ENCODE data around the gene NT5M. TPM values are rescaled to one million over a fixed set of nuclear protein-coding genes. Genes with fewer than 3 reads are reported as not detected.

The NT5M gene
- total and polyA plus RNA-seq, 9 of the 15 experiments (the other 6 are each of a cell fraction or from before 2014, with no cell fraction given), result 0.24 to 10.1 (median 3.4) TPM

DNA sequence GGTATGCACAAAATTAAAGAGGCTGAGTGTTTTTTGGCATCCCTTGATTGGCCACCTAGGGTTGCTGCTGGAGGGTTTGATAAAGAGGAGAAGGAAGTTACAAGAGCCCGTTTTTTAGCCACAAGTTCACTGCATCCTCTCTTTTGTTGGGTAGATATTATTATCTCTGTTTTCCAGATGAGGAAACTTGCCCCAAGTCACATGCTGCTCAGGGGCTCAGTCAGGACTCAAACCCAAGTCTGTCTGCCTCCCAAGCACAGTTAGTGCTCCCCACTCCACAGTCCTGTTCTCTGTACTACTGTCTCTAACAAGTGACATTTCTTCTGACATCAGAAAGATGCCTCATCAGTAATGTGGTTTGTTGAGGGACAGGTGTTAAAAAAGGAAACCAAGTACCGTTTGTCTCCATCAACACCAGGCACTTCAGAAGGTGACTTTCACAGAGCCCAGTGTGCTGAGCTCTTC lies 1.4 kb downstream of the NT5M start (continued):
- TF ChIP-seq, protein P1, sequence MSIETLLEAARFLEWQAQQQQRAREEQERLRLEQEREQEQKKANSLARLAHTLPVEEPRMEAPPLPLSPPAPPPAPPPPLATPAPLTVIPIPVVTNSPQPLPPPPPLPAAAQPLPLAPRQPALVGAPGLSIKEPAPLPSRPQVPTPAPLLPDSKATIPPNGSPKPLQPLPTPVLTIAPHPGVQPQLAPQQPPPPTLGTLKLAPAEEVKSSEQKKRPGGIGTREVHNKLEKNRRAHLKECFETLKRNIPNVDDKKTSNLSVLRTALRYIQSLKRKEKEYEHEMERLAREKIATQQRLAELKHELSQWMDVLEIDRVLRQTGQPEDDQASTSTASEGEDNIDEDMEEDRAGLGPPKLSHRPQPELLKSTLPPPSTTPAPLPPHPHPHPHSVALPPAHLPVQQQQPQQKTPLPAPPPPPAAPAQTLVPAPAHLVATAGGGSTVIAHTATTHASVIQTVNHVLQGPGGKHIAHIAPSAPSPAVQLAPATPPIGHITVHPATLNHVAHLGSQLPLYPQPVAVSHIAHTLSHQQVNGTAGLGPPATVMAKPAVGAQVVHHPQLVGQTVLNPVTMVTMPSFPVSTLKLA (conservative IDR thresholded peaks at IDR 0.05), result peak; percentile 19 to 56; a peak in 3 of 4 replicates
- TF ChIP-seq STAT5A (IDR thresholded peaks at IDR 0.05; ENCODE audit: borderline replicate concordance, low read length) (peak; percentile 71), NR2C2 (CRISPR knock-in tag; IDR thresholded peaks at IDR 0.05) (no peak), NR2C2 (tag; IDR thresholded peaks at IDR 0.05) (no peak), LEF1 (IDR thresholded peaks at IDR 0.05) (peak; percentile 67), NCOR1 (IDR thresholded peaks at IDR 0.05) (peak; percentile 91), CREM (IDR thresholded peaks at IDR 0.05; ENCODE audit: low read depth) (peak; percentile 5; the same call in 1 of the 2 replicates), CREB1 (IDR thresholded peaks at IDR 0.05) (0 out of 2 replicates have a peak, but pooled peaks have one; percentile 21), CREB1 (CRISPR knock-in tag; IDR thresholded peaks at IDR 0.05) (no peak), RCOR1 (IDR thresholded peaks at IDR 0.05; ENCODE audit: borderline replicate concordance in 1 of 2, low read depth in 2 of 2, low read length in 2 of 2) (0 out of 4 replicates have a peak, but pooled peaks of 1 of the 2 experiments have one; percentile 43), EP400 (IDR thresholded peaks at IDR 0.05) (peak; percentile 12; the same call in 1 of the 2 replicates), CC2D1A (IDR thresholded peaks at IDR 0.05) (peak; percentile 64; the same call in 1 of the 2 replicates), HDAC2 (IDR thresholded peaks at IDR 0.05) (peak; percentile 15; the same call in 1 of the 2 replicates), TBP (optimal IDR thresholded peaks at IDR 0.05; ENCODE audit: low read depth, low read length) (peak; percentile 76), CCNT2 (IDR thresholded peaks at IDR 0.05; ENCODE audit: borderline replicate concordance, extremely low read depth, insufficient read length, low read depth, low read length) (peak; percentile 59), TAL1 (IDR thresholded peaks at IDR 0.05) (peak; percentile 92), TBL1XR1 (IDR thresholded peaks at IDR 0.05; ENCODE audit: low read length in 2 of 2) (peak; percentile 50 to 55; a peak in 3 of 4 replicates), JUN (IDR thresholded peaks at IDR 0.05; ENCODE audit: borderline replicate concordance, low read depth, low read length) (0 out of 2 replicates have a peak, but pooled peaks have one; percentile 8), JUN (CRISPR knock-in tag; IDR thresholded peaks at IDR 0.05; ENCODE audit: borderline replicate concordance) (no peak), JUND (IDR thresholded peaks at IDR 0.05; ENCODE audit: borderline replicate concordance, low read depth, low read length) (no peak; the same call in 1 of the 2 replicates), JUND (tag; IDR thresholded peaks at IDR 0.05; ENCODE audit: borderline replicate concordance, low read depth, low read length) (0 out of 3 replicates have a peak, but pooled peaks have one; percentile 24), SUPT5H (IDR thresholded peaks at IDR 0.05) (peak; percentile 48)
- TF ChIP-seq, protein P2, sequence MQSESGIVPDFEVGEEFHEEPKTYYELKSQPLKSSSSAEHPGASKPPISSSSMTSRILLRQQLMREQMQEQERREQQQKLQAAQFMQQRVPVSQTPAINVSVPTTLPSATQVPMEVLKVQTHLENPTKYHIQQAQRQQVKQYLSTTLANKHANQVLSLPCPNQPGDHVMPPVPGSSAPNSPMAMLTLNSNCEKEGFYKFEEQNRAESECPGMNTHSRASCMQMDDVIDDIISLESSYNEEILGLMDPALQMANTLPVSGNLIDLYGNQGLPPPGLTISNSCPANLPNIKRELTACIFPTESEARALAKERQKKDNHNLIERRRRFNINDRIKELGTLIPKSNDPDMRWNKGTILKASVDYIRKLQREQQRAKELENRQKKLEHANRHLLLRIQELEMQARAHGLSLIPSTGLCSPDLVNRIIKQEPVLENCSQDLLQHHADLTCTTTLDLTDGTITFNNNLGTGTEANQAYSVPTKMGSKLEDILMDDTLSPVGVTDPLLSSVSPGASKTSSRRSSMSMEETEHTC (IDR thresholded peaks at IDR 0.05), result peak; percentile 73
- TF ChIP-seq, protein P3, sequence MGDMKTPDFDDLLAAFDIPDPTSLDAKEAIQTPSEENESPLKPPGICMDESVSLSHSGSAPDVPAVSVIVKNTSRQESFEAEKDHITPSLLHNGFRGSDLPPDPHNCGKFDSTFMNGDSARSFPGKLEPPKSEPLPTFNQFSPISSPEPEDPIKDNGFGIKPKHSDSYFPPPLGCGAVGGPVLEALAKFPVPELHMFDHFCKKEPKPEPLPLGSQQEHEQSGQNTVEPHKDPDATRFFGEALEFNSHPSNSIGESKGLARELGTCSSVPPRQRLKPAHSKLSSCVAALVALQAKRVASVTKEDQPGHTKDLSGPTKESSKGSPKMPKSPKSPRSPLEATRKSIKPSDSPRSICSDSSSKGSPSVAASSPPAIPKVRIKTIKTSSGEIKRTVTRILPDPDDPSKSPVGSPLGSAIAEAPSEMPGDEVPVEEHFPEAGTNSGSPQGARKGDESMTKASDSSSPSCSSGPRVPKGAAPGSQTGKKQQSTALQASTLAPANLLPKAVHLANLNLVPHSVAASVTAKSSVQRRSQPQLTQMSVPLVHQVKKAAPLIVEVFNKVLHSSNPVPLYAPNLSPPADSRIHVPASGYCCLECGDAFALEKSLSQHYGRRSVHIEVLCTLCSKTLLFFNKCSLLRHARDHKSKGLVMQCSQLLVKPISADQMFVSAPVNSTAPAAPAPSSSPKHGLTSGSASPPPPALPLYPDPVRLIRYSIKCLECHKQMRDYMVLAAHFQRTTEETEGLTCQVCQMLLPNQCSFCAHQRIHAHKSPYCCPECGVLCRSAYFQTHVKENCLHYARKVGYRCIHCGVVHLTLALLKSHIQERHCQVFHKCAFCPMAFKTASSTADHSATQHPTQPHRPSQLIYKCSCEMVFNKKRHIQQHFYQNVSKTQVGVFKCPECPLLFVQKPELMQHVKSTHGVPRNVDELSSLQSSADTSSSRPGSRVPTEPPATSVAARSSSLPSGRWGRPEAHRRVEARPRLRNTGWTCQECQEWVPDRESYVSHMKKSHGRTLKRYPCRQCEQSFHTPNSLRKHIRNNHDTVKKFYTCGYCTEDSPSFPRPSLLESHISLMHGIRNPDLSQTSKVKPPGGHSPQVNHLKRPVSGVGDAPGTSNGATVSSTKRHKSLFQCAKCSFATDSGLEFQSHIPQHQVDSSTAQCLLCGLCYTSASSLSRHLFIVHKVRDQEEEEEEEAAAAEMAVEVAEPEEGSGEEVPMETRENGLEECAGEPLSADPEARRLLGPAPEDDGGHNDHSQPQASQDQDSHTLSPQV (IDR thresholded peaks at IDR 0.05), result 0 out of 2 replicates have a peak, but pooled peaks have one; percentile 13

Data from K562 (cell line).